NCI-H82 (cell line): ENCODE measurements around the gene TCIRG1.

ENCODE experiments used
- DNase-seq: peaks from one replicate; lab custom pipeline; 2025; lab: John Stamatoyannopoulos, UW

TCIRG1 gene

GRCh38 chr11:68016904-68017817 is 21.7 kb upstream of the TCIRG1 start:
- DNase-seq: peak; percentile 33

- no peak for DNase-seq
Measured at GRCh38 chr11:68017980-68018729, 20.7 kb upstream of the TCIRG1 start.

DNA sequence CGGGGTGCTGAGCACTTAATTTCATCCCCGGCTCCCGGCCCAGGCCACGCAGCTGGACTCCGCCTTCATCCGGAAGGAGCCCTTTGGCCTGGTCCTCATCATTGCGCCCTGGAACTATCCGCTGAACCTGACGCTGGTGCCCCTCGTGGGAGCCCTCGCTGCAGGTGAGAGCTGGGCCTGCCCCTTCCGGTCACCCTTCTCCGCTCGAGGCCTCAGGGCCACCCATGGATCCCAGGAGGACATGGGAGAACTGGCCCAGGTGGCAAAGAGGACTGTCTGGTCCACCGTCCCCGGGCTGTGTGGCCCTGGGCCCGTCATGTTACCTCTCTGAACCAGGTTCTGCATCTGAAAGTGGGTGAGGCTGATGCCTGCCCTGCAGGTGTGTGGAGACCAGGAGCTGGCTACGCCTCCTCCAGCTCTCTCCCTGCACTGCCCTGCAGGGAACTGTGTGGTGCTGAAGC is 20.1 kb upstream of the TCIRG1 start:
- no peak for DNase-seq

GRCh38 chr11:68019486-68019885 is 19.3 kb upstream of the TCIRG1 start:
- DNase-seq: no peak

DNA sequence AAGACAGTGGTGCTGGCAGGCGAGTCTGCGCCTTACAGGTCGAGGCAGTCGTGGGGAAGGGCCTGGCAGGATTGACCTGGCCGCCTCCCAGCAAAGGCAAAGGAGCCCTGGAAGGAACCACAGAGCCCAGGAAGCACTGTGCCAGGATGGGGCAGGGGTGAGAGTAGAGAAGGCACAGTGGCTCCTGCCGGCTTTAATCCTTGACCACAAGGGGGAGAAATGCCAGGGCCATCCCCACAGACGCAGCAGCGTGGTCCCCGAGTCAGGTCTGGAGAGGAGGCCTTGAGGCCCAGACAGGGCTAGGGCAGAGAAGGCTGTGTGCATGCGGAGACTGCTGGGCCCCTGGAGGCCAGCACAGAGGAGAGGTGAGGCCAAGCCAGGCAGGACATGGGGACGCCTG is 18.2 kb upstream of the TCIRG1 start:
- DNase-seq: no peak

GRCh38 chr11:68021167-68021787 is 17.5 kb upstream of the TCIRG1 start:
- peak; percentile 10 for DNase-seq

GRCh38 chr11:68022531-68022930 is 16.3 kb upstream of the TCIRG1 start:
- DNase-seq: no peak

GRCh38 chr11:68024508-68024907 is 14.3 kb upstream of the TCIRG1 start:
- no peak for DNase-seq

- peak; percentile 23 for DNase-seq
Measured at GRCh38 chr11:68025047-68025446, 13.8 kb upstream of the TCIRG1 start.

- no peak for DNase-seq
Measured at GRCh38 chr11:68026391-68027105, 12.3 kb upstream of the TCIRG1 start.

GRCh38 chr11:68027667-68028066 is 11.2 kb upstream of the TCIRG1 start:
- DNase-seq: no peak

DNA sequence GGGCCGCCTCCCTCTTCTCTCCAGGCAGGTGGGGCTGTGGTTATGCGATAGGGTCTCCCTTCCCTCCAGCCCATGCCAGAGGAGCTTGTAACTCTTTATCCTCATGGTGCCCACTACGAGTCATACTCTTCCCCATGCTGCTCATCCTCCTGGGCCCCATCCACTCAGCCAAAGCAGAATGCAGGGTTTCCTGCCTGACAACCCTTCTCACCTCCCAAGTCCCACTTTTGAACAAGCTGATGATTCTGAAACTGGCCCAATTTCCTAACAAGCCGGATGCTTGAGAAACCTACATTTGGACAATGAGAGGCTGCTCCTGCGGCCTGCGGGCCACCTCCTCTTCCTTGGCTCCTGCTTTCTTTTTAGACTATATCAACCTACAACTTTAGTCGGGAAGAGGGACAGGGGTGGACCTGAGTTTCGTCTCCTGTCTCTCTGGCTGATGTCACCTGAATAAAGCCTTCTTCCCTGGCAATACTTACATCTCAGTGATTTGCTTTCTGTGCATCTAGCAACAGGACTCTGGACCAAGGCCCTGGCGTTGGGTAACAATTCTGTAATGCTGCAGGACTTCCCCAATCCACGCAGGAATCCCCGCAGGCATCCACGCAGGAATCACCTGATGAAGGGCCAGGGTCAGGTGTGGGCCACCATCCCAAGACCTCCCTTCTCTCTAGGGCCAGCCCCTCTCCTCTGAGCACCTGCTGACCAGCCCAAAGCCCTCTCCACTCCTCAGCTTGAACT is 9.9 kb upstream of the TCIRG1 start:
- DNase-seq: no peak

GRCh38 chr11:68030318-68031143 is 8.3 kb upstream of the TCIRG1 start, which contains the start of gene NDUFS8:
Gene NDUFS8 (plus strand): TSS chr11:68030681. CDS start chr11:68032152, 1,471 bp downstream.
- DNase-seq: peak; percentile 99

GRCh38 chr11:68031144-68031464 is 7.7 kb upstream of the TCIRG1 start:
- DNase-seq: no peak

DNA sequence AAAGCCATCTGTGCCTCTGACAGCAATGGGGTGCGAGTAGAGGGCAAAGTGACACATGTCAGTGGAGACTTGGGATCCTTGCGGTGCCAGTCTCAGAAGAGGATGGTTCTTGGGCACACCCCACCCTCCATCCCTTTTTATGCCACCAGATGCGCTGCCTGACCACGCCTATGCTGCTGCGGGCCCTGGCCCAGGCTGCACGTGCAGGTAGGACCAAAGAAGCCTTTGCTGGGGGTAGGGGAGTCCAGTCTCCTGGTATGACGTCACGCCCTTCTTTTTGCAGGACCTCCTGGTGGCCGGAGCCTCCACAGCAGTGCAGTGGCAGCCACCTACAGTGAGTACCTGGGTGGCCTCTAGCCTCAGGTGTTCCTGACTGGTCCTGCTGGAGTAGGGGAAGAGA is 6.8 kb upstream of the TCIRG1 start:
- DNase-seq: no peak

GRCh38 chr11:68032997-68033707 is 5.7 kb upstream of the TCIRG1 start:
- DNase-seq: no peak

- no peak for DNase-seq
Measured at GRCh38 chr11:68033708-68034045, 5.1 kb upstream of the TCIRG1 start.

DNA sequence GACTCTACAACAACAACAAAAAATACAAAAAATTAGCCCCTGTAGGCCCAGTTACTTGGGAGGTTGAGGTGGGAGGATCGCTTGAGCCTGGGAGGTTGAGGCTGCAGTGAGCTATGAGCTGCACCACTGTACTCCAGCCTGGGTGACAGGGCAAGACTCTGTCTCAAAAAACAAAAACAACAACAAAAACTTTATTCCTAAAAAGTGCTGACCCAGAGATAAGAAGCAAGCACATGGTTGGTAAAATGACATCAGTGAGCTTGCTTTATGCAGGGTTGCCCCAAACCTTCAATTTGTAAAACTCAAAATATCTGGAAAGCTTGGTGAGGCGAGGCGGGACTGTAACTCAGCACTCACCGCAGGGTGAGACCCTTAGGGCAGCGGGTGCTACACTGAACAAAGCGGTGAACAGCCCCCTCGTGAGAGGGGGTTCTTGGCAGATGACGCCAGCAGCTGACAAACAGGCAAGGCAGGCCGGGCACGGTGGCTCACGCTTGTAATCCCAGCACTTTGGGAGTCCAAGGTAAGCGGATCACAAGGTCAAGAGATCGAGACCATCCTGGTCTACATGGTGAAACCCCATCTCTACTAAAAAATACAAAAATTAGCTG is 3.5 kb upstream of the TCIRG1 start:
- DNase-seq: no peak

GRCh38 chr11:68036141-68036716 is 2.6 kb upstream of the TCIRG1 start:
- DNase-seq: no peak
